ENCODE measurements around the gene S100A12.

The S100A12 gene

DNA sequence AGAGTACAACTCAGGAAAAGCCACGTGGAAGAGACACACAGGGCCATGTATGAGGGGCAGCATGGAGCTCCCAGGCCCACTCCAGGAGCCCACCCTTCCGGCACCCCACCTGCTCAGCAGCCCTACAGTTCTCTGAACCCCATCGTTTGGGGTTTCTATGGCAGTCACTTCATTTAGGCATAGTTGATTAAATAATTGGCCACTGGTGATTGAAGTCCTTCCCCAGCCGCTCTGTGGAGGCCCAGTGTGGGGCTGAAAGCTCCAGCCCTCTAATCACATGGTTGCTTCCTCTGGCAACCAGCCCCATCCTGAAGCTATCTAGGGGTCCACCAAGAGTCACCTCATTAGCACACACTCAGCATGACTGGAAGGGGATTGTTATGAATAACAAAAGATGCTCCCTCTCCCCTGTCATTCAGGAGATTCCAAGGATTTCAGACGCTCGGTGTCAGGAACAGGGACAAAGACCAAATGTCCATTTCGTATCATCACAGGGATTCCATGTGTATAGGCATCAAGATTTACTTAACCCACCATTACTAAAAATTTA is 28.7 kb upstream of the S100A12 start:
- Histone ChIP-seq H3K4me3 (ENCODE audit: severe bottlenecking) (no peak overlapping the region), H3K9me3 (ENCODE audit: severe bottlenecking) (no peaks in the 10 kb centered on the region), H3K27ac (ENCODE audit: poor library complexity, severe bottlenecking) (no peak overlapping the region), H3K4me1 (ENCODE audit: insufficient read depth, poor library complexity, severe bottlenecking) (no peaks in the 10 kb centered on the region), H3K27me3 (ENCODE audit: insufficient read depth, poor library complexity, severe bottlenecking) (no peaks in the 10 kb centered on the region), H3K36me3 (ENCODE audit: low read depth) (no peaks in the 10 kb centered on the region)
- ATAC-seq (ENCODE audit: low read depth) (no peak), DNase-seq (ENCODE audit: low spot score) (no peak)
- TF ChIP-seq, protein P1, sequence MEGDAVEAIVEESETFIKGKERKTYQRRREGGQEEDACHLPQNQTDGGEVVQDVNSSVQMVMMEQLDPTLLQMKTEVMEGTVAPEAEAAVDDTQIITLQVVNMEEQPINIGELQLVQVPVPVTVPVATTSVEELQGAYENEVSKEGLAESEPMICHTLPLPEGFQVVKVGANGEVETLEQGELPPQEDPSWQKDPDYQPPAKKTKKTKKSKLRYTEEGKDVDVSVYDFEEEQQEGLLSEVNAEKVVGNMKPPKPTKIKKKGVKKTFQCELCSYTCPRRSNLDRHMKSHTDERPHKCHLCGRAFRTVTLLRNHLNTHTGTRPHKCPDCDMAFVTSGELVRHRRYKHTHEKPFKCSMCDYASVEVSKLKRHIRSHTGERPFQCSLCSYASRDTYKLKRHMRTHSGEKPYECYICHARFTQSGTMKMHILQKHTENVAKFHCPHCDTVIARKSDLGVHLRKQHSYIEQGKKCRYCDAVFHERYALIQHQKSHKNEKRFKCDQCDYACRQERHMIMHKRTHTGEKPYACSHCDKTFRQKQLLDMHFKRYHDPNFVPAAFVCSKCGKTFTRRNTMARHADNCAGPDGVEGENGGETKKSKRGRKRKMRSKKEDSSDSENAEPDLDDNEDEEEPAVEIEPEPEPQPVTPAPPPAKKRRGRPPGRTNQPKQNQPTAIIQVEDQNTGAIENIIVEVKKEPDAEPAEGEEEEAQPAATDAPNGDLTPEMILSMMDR (IDR thresholded peaks at IDR 0.05; ENCODE audit: poor library complexity, severe bottlenecking): no peak

DNA sequence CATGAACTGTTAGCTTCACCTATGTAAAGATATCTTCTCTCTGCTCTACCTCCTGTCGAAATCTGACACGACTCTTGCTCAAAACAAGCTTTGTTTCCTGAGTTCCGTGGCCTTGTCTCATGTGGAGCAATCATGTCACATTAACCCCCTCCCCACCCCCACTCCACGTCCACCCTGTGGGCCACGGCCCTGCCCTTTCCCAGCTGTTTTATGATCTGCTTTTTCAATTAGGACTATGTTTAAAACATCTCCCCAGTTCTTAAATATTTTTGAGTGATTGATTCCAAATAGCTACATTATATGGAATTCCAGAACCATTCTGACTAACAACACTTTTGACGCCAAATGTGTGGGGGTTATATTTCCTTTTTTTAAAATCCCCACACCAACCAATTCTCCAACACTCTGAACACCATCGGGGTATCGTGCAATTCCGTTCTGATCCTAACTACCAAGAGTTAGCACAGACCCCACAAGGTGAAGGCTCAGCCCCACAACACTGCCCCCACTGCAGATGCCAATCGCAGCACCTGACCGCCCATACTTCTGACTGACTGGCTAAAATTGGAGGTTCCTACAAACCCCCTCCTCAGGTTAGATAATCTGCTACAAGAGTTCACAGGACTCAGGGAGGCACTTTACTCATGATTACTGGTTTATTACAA is 28.1 kb upstream of the S100A12 start:
- DNase-seq (ENCODE audit: low spot score) (no peak), ATAC-seq (ENCODE audit: low read depth) (no peak)
- Histone ChIP-seq H3K27me3 (ENCODE audit: insufficient read depth, poor library complexity, severe bottlenecking) (no peaks in the 10 kb centered on the region), H3K27ac (ENCODE audit: poor library complexity, severe bottlenecking) (no peak overlapping the region), H3K9me3 (ENCODE audit: severe bottlenecking) (no peaks in the 10 kb centered on the region), H3K4me3 (ENCODE audit: severe bottlenecking) (no peak overlapping the region), H3K4me1 (ENCODE audit: insufficient read depth, poor library complexity, severe bottlenecking) (no peaks in the 10 kb centered on the region), H3K36me3 (ENCODE audit: low read depth) (no peaks in the 10 kb centered on the region)
- TF ChIP-seq, protein P1 (IDR thresholded peaks at IDR 0.05; ENCODE audit: poor library complexity, severe bottlenecking): no peak

DNA sequence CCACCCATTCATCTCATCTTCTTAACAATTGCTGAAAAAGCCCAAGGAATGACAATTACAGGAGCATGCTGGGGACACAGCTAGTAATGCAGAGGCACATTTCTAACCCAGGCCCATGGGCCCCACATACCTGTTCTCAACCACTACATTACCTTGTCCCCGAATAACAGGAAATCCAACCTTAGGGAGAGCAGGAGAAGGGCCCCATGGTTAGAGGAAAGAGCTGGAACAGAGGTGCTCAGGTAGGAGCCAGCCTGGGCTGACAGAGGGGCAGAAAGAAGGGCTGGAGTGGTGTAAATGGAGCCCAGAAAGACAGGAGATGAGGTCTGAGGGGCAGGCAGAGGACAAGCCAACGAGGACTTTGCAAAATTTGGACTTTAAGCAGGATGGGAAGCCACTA is 26.8 kb upstream of the S100A12 start:
- H3K27ac ChIP-seq (ENCODE audit: poor library complexity, severe bottlenecking): no peak overlapping the region
- TF ChIP-seq, protein P1 (IDR thresholded peaks at IDR 0.05; ENCODE audit: poor library complexity, severe bottlenecking): no peak
- no peaks in the 10 kb centered on the region for H3K9me3 ChIP-seq (ENCODE audit: severe bottlenecking)
- no peak overlapping the region for H3K4me3 ChIP-seq (ENCODE audit: severe bottlenecking)
- no peaks in the 10 kb centered on the region for H3K36me3 ChIP-seq (ENCODE audit: low read depth)
- ATAC-seq (ENCODE audit: low read depth) (no peak), DNase-seq (ENCODE audit: low spot score) (no peak)
- no peaks in the 10 kb centered on the region for H3K4me1 ChIP-seq (ENCODE audit: insufficient read depth, poor library complexity, severe bottlenecking)
- no peaks in the 10 kb centered on the region for H3K27me3 ChIP-seq (ENCODE audit: insufficient read depth, poor library complexity, severe bottlenecking)

DNA sequence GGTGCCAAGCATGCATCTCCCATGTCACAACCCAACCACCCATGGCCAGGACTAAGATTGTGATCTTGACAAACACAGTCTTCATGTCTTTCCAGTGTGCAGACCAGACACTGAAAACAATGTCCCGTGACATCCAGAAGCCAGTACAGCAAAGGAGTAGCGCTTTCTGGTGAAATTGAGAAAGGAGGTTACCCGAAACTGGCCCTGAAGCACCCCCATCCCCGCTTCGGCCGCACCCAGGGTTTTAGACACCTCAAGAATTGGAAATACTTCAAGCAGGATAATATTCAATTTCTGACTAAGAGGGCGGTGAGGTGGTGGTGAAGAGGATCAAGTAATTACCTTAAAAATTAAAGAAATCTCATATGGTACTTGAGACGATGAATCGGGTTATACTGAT is 26.0 kb upstream of the S100A12 start:
- ATAC-seq (ENCODE audit: low read depth) (no peak), DNase-seq (ENCODE audit: low spot score) (no peak)
- TF ChIP-seq, protein P1 (IDR thresholded peaks at IDR 0.05; ENCODE audit: poor library complexity, severe bottlenecking): no peak
- Histone ChIP-seq H3K4me1 (ENCODE audit: insufficient read depth, poor library complexity, severe bottlenecking) (no peaks in the 10 kb centered on the region), H3K27me3 (ENCODE audit: insufficient read depth, poor library complexity, severe bottlenecking) (no peaks in the 10 kb centered on the region), H3K9me3 (ENCODE audit: severe bottlenecking) (no peaks in the 10 kb centered on the region), H3K36me3 (ENCODE audit: low read depth) (no peaks in the 10 kb centered on the region), H3K4me3 (ENCODE audit: severe bottlenecking) (no peak overlapping the region), H3K27ac (ENCODE audit: poor library complexity, severe bottlenecking) (no peak overlapping the region)

DNA sequence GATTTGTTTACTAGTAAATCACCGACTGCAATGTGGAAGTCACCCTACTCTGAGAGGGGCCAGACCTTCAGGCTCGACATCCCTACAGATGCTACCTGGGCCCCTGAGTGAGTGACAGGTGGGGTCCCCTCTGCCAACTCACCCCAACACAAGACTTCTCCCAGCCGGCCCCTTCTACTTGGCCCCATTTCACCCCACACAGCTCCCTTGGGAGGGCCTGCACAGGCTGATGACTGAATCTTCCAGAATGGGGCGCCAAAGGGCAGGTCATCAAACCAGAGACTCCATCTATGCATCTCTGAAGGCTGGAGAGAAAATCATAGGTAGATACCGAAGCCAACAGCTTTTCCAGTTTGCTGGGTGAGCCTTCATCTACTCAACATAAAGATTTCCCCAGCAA is 24.8 kb upstream of the S100A12 start:
- Histone ChIP-seq H3K27ac (ENCODE audit: poor library complexity, severe bottlenecking) (no peak overlapping the region), H3K4me3 (ENCODE audit: severe bottlenecking) (no peak overlapping the region), H3K27me3 (ENCODE audit: insufficient read depth, poor library complexity, severe bottlenecking) (no peaks in the 10 kb centered on the region), H3K36me3 (ENCODE audit: low read depth) (no peaks in the 10 kb centered on the region), H3K4me1 (ENCODE audit: insufficient read depth, poor library complexity, severe bottlenecking) (no peaks in the 10 kb centered on the region), H3K9me3 (ENCODE audit: severe bottlenecking) (no peaks in the 10 kb centered on the region)
- no peak for DNase-seq (ENCODE audit: low spot score)
- ATAC-seq (ENCODE audit: low read depth): peak; percentile 37; the same call in 1 of the 3 replicates
- TF ChIP-seq, protein P1 (IDR thresholded peaks at IDR 0.05; ENCODE audit: poor library complexity, severe bottlenecking): peak; percentile 25

All from RWPE2 (cell line).